Measurements from ENCODE around the gene KRTCAP3.
A peak's percentile ranks its signal among the peaks of the same experiment; 100 is the strongest.
"Not testable (repeated sequence)": the region's sequence is repeated elsewhere in the genome, so short reads cannot be mapped to it uniquely, and the experiment has no call there.

KRTCAP3 gene

GRCh38 chr2:27441958-27442919 lies at the start of gene KRTCAP3:
TSS of gene KRTCAP3 (plus strand) at chr2:27442381. CDS start at chr2:27442413, 32 bp downstream.
- H3K4me3 ChIP-seq (ENCODE audit: low read depth, low read length): no peak within 1 kb of the TSS
- no peak for DNase-seq (ENCODE audit: low read depth)

- no peak for DNase-seq (ENCODE audit: low read depth)
These were observed 49.0 kb upstream of the KRTCAP3 start for GRCh38 chr2:27393225-27393624.

GRCh38 chr2:27398962-27399361 lies 43.2 kb upstream of the KRTCAP3 start:
- no peak overlapping the region for H3K4me3 ChIP-seq (ENCODE audit: low read depth, low read length)
- DNase-seq (ENCODE audit: low read depth): no peak

More at GRCh38 chr2:27393225-27393624, 49.0 kb upstream of the KRTCAP3 start:
- H3K4me3 ChIP-seq (ENCODE audit: low read depth, low read length): no peak overlapping the region

GRCh38 chr2:27400348-27401135 lies 41.6 kb upstream of the KRTCAP3 start:
- no peak overlapping the region for H3K4me3 ChIP-seq (ENCODE audit: low read depth, low read length)
- no peak for DNase-seq (ENCODE audit: low read depth)

GRCh38 chr2:27407798-27408491 lies 34.2 kb upstream of the KRTCAP3 start:
- DNase-seq (ENCODE audit: low read depth): no peak
- H3K4me3 ChIP-seq (ENCODE audit: low read depth, low read length): peak overlapping the region; percentile 99

GRCh38 chr2:27408601-27409320 lies 33.4 kb upstream of the KRTCAP3 start:
- H3K4me3 ChIP-seq (ENCODE audit: low read depth, low read length): peak overlapping the region; percentile 99
- DNase-seq (ENCODE audit: low read depth): no peak

GRCh38 chr2:27409321-27410073 lies 32.7 kb upstream of the KRTCAP3 start, which contains the start of gene PPM1G:
TSS of gene PPM1G (minus strand) at chr2:27409591. CDS start at chr2:27409422, 169 bp downstream.
- H3K4me3 ChIP-seq (ENCODE audit: low read depth, low read length): peak within 1 kb of the TSS; percentile 99
- DNase-seq (ENCODE audit: low read depth): peak; percentile 68

- no peak for DNase-seq (ENCODE audit: low read depth)
- H3K4me3 ChIP-seq (ENCODE audit: low read depth, low read length): no peak overlapping the region
These were observed 29.6 kb upstream of the KRTCAP3 start for GRCh38 chr2:27412419-27413152.

GRCh38 chr2:27416151-27416550 lies 26.0 kb upstream of the KRTCAP3 start:
- no peak for DNase-seq (ENCODE audit: low read depth)
- H3K4me3 ChIP-seq (ENCODE audit: low read depth, low read length): no peak overlapping the region

GRCh38 chr2:27420996-27421395 lies 21.2 kb upstream of the KRTCAP3 start:
- no peak for DNase-seq (ENCODE audit: low read depth)
- H3K4me3 ChIP-seq (ENCODE audit: low read depth, low read length): no peak overlapping the region

- no peak overlapping the region for H3K4me3 ChIP-seq (ENCODE audit: low read depth, low read length)
- DNase-seq (ENCODE audit: low read depth): no peak
These were observed 20.4 kb upstream of the KRTCAP3 start for GRCh38 chr2:27421660-27422250.

- no peak overlapping the region for H3K4me3 ChIP-seq (ENCODE audit: low read depth, low read length)
- DNase-seq (ENCODE audit: low read depth): no peak
These were observed 19.2 kb upstream of the KRTCAP3 start for GRCh38 chr2:27422958-27423357.

GRCh38 chr2:27425039-27425438 lies 17.1 kb upstream of the KRTCAP3 start:
- not testable (repeated sequence) for DNase-seq (ENCODE audit: low read depth); H3K4me3 ChIP-seq (ENCODE audit: low read depth, low read length)

GRCh38 chr2:27427863-27428212 lies 14.3 kb upstream of the KRTCAP3 start:
- peak overlapping the region; percentile 84 for H3K4me3 ChIP-seq (ENCODE audit: low read depth, low read length)
- DNase-seq (ENCODE audit: low read depth): no peak

- DNase-seq (ENCODE audit: low read depth): peak; percentile 60
- peak within 1 kb of the TSS; percentile 84 for H3K4me3 ChIP-seq (ENCODE audit: low read depth, low read length)
These were observed 13.8 kb upstream of the KRTCAP3 start, which contains the start of gene NRBP1 for GRCh38 chr2:27428213-27428977. TSS of gene NRBP1 (plus strand) at chr2:27428631. CDS start at chr2:27433274, 4,643 bp downstream.

- H3K4me3 ChIP-seq (ENCODE audit: low read depth, low read length): peak overlapping the region; percentile 84
- DNase-seq (ENCODE audit: low read depth): peak; percentile 60
These were observed 13.1 kb upstream of the KRTCAP3 start for GRCh38 chr2:27428978-27429541.

Data from skeletal muscle cell (primary cell).